Ascending aorta (tissue), 2 donors: Measurements from ENCODE around the gene KCNJ14. TPM values are rescaled to one million over a fixed set of nuclear protein-coding genes. Genes with fewer than 3 reads are reported as not detected.
"Not testable (repeated sequence)": the region's sequence is repeated elsewhere in the genome, so short reads cannot be mapped to it uniquely, and the experiment has no call there.

Experiments used
- DNase-seq, 2 donors: peaks; one replicate each; pipeline ENCODE4 v3.0.0-alpha.2; 2019; ENCODE audit warnings: low spot score in 2 of 2
- H3K27ac ChIP-seq, 2 donors: fragments of 200-600 bp; sonication (generic); one replicate each; pipeline ENCODE4 v1.5.1; 2016 to 2017; ENCODE audit warnings: mild to moderate bottlenecking in 1 of 2
- H3K27me3 ChIP-seq: fragments of 200-600 bp; sonication (generic); one replicate; pipeline ENCODE4 v1.5.1; 2017
- H3K36me3 ChIP-seq, 2 donors: fragments of 200-600 bp; sonication (generic); one replicate each; pipeline ENCODE4 v1.5.1; 2016
- H3K4me1 ChIP-seq, 2 donors: fragments of 200-600 bp; sonication (generic); one replicate each; pipeline ENCODE4 v1.5.1; 2016 to 2017; ENCODE audit warnings: mild to moderate bottlenecking in 1 of 2
- H3K4me3 ChIP-seq, 2 donors: fragments of 200-600 bp; sonication (generic); one replicate each; pipeline ENCODE4 v1.5.1; 2016 to 2017; ENCODE audit warnings: mild to moderate bottlenecking in 1 of 2
- H3K9me3 ChIP-seq, 2 donors: fragments of 200-600 bp; sonication (generic); one replicate each; pipeline ENCODE4 v1.5.1; 2016
- intact Hi-C: fragments of 100-400 bp; cut with DNase I; formaldehyde crosslinking; loops from one replicate; pipeline ENCODE4 v1.15.1; 2023
- total RNA-seq: library from RNA; depleted of rRNA; stranded (reverse); fragments of >200 nt; gene quantifications from one replicate; pipeline ENCODE4 v1.1.0, GENCODE V29; 2016
- TF ChIP-seq, protein P1 (sequence below), 3 experiments: fragments of 200-600 bp in 2 of 3; fragments of 450-650 bp in 1 of 3; sonication (generic) in 2 of 3; IDR thresholded peaks; one replicate each; pipeline ENCODE4 v1.5.1; 2016 to 2019; ENCODE audit warnings: antibody characterized with exemption in 3 of 3, mild to moderate bottlenecking in 1 of 3, moderate library complexity in 1 of 3

KCNJ14 gene
- total RNA-seq, 1 donor from 2014 or later: 6.1 TPM

GRCh38 chr19:48487544-48487943 lies 32.2 kb downstream of the KCNJ14 start:
- DNase-seq: no peak
- no peak overlapping the region for H3K4me3 ChIP-seq
- intact Hi-C loops: loop anchor here (5.0 kb wide), 1 partner anchor 125 kb away; the partner anchor contains the start of genes SYNGR4 and TMEM143
- TF ChIP-seq, protein P1, sequence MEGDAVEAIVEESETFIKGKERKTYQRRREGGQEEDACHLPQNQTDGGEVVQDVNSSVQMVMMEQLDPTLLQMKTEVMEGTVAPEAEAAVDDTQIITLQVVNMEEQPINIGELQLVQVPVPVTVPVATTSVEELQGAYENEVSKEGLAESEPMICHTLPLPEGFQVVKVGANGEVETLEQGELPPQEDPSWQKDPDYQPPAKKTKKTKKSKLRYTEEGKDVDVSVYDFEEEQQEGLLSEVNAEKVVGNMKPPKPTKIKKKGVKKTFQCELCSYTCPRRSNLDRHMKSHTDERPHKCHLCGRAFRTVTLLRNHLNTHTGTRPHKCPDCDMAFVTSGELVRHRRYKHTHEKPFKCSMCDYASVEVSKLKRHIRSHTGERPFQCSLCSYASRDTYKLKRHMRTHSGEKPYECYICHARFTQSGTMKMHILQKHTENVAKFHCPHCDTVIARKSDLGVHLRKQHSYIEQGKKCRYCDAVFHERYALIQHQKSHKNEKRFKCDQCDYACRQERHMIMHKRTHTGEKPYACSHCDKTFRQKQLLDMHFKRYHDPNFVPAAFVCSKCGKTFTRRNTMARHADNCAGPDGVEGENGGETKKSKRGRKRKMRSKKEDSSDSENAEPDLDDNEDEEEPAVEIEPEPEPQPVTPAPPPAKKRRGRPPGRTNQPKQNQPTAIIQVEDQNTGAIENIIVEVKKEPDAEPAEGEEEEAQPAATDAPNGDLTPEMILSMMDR (IDR thresholded peaks at IDR 0.05): no peak
- H3K27me3 ChIP-seq: no peaks in the 10 kb centered on the region
- peaks cover 0 to 15% of the 10 kb centered on the region in 2 donors for H3K4me1 ChIP-seq
- no peaks in the 10 kb centered on the region for H3K9me3 ChIP-seq
- H3K27ac ChIP-seq: peak overlapping the region; percentile 24 to 62
- H3K36me3 ChIP-seq: no peaks in the 10 kb centered on the region

DNA sequence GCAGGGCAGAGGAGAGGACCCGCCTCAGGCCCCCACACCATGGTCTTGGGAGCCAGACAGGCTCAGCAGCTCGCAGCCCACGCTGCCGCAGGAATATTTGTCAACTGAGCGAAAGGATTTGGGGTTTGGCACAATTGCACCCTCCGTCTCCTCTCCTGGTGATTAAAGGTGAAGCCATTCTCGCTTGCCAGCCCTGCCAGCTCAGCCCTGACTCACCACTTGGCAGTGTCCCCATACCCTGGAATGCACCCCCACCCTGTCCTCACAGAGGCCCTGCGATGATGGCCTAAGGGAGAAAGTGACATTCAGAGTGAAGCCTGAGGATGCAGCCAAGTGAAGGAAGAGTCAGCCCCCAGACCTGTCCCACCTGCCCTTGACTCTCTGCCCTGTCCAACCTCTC lies 32.6 kb downstream of the KCNJ14 start:
- DNase-seq: peak; percentile 62 to 92
- no peak overlapping the region for H3K4me3 ChIP-seq
- H3K4me1 ChIP-seq: peaks cover 0 to 15% of the 10 kb centered on the region in 2 donors
- H3K36me3 ChIP-seq: no peaks in the 10 kb centered on the region
- intact Hi-C loops: loop anchor here (2.0 to 5.0 kb wide), 2 partner anchors 19 to 126 kb away; partner anchors contain the start of genes CYTH2, SYNGR4 and TMEM143
- TF ChIP-seq, protein P1 (IDR thresholded peaks at IDR 0.05): no peak
- H3K27ac ChIP-seq: peak overlapping the region; percentile 35 to 62
- no peaks in the 10 kb centered on the region for H3K9me3 ChIP-seq
- H3K27me3 ChIP-seq: no peaks in the 10 kb centered on the region

GRCh38 chr19:48488478-48488877 lies 33.1 kb downstream of the KCNJ14 start:
- not testable (repeated sequence) for H3K36me3 ChIP-seq, H3K27me3 ChIP-seq, DNase-seq, H3K4me3 ChIP-seq, H3K9me3 ChIP-seq
- intact Hi-C loops: loop anchor here (2.0 to 5.0 kb wide), 2 partner anchors 20 to 126 kb away; partner anchors contain the start of genes CYTH2, SYNGR4 and TMEM143
- Histone ChIP-seq H3K27ac (peak overlapping the region; percentile 35 to 62), H3K4me1 (peaks cover 0 to 15% of the 10 kb centered on the region in 2 donors)

GRCh38 chr19:48489608-48490216 lies 34.3 kb downstream of the KCNJ14 start:
- DNase-seq: peak in 1 of 2 donors; percentile 83
- H3K9me3 ChIP-seq: no peaks in the 10 kb centered on the region
- no peak overlapping the region for H3K4me3 ChIP-seq
- H3K36me3 ChIP-seq: no peaks in the 10 kb centered on the region
- no peaks in the 10 kb centered on the region for H3K27me3 ChIP-seq
- no peak overlapping the region for H3K27ac ChIP-seq
- peaks cover 0 to 15% of the 10 kb centered on the region in 2 donors for H3K4me1 ChIP-seq
- intact Hi-C loops: loop anchor here (1.0 to 5.0 kb wide), 3 partner anchors 21 to 127 kb away; partner anchors contain the start of genes CYTH2, SYNGR4 and TMEM143
- TF ChIP-seq, protein P1 (IDR thresholded peaks at IDR 0.05): peak; percentile 86 to 95 (median 95)

DNA sequence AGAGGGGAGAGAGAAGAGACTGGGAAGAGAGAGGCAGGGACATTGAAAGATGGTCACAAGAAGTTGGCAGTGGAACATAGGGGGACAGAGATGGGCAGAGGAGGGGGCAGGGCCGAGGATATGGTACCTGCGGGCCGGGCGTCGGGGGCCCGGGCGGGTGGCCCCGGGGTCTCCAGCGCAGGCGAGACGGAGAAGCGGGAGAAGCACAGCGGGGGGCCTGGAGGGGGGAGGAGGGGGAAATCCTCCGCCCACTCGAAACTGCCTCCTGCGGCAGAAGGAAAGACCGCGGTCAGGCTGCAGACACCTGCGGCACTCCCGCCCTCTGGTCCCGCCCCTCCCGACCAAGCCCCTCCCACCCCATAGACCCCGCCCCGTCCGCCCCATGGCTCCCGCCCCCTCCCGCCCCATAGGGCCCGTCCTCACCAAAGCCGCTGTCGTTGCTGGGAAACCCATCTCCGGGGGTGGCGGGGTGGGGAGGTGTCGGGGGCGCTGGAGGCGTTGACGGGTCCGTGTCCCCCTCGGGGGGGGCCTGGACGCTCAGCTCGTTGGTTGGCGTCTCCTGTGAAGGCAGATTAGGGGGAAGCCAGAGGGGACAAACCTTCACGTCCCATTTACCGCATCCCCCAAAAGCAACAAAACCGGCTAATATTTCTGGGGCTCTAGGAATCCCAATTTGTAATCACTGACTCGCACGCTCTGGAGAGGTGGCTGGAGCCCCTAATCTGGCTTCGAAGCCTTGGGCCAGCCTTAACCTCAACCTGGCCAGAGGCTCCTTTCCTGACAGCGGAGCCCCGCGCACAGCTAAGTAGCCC lies 35.8 kb downstream of the KCNJ14 start:
- TF ChIP-seq, protein P1 (IDR thresholded peaks at IDR 0.05): no peak
- Histone ChIP-seq H3K4me1 (peaks cover 0 to 15% of the 10 kb centered on the region in 2 donors), H3K9me3 (no peaks in the 10 kb centered on the region), H3K27ac (peak overlapping the region in 1 of 2 donors; percentile 1), H3K27me3 (no peaks in the 10 kb centered on the region), H3K36me3 (no peaks in the 10 kb centered on the region), H3K4me3 (no peak overlapping the region)
- DNase-seq: no peak
- intact Hi-C loops: no loop called here

DNA sequence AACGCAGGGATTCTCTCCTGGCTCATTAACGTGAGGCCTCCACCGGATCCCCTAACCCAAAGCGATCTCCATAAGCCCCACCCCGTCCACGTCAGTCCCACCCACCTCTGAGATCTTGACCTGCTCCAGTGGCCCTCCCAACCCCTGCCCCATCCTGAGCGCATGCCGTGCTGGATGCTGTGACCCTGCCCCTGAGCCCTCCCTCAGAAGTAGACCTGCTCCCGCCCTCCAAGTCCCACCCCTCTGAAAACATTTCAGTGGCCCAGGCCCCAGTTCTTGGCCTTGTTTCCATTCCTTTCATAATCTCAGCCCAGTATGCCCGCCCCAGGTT lies 36.4 kb downstream of the KCNJ14 start:
- intact Hi-C loops: no loop called here
- H3K27ac ChIP-seq: no peak overlapping the region
- H3K9me3 ChIP-seq: no peaks in the 10 kb centered on the region
- H3K4me3 ChIP-seq: no peak overlapping the region
- no peaks in the 10 kb centered on the region for H3K27me3 ChIP-seq
- DNase-seq: no peak
- H3K4me1 ChIP-seq: peaks cover 0 to 15% of the 10 kb centered on the region in 2 donors
- TF ChIP-seq, protein P1 (IDR thresholded peaks at IDR 0.05): no peak
- H3K36me3 ChIP-seq: no peaks in the 10 kb centered on the region
